ENCODE measurements around the gene CLASP1. TPM values are rescaled to one million over a fixed set of nuclear protein-coding genes. Genes with fewer than 3 reads are reported as not detected.

CLASP1 gene
- total and polyA plus RNA-seq, 2 experiments from 2014 or later, result 20.1 to 45.9 TPM

GRCh38 chr2:121351521-121352318, 297.5 kb downstream of the CLASP1 start:
- H3K4me3 ChIP-seq, result no peak overlapping the region
- WGBS (ENCODE audit: low lambda C conversion rate, missing lambda C conversion rate), result 82% methylated on average over 17 of the region's 17 CpGs
- peaks cover 15% of the 10 kb centered on the region for H3K4me1 ChIP-seq (ENCODE audit: insufficient read depth)
- H3K27ac ChIP-seq, result no peak overlapping the region
- H3K27me3 ChIP-seq, result no peaks in the 10 kb centered on the region
- H3K4me2 ChIP-seq, result no peak overlapping the region
- no peaks in the 10 kb centered on the region for H4K20me1 ChIP-seq (ENCODE audit: insufficient read depth, poor library complexity, severe bottlenecking)
- H3K9me2 ChIP-seq (replicated peaks; ENCODE audit: insufficient read depth), result no peaks in the 10 kb centered on the region
- no peak for TF ChIP-seq EZH2phosphoT487 (IDR thresholded peaks at IDR 0.05; ENCODE audit: low read depth, severe bottlenecking, unreplicated experiment)
- TF ChIP-seq, protein P1, sequence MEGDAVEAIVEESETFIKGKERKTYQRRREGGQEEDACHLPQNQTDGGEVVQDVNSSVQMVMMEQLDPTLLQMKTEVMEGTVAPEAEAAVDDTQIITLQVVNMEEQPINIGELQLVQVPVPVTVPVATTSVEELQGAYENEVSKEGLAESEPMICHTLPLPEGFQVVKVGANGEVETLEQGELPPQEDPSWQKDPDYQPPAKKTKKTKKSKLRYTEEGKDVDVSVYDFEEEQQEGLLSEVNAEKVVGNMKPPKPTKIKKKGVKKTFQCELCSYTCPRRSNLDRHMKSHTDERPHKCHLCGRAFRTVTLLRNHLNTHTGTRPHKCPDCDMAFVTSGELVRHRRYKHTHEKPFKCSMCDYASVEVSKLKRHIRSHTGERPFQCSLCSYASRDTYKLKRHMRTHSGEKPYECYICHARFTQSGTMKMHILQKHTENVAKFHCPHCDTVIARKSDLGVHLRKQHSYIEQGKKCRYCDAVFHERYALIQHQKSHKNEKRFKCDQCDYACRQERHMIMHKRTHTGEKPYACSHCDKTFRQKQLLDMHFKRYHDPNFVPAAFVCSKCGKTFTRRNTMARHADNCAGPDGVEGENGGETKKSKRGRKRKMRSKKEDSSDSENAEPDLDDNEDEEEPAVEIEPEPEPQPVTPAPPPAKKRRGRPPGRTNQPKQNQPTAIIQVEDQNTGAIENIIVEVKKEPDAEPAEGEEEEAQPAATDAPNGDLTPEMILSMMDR (IDR thresholded peaks at IDR 0.05; ENCODE audit: poor library complexity), result no peak
- no peak for TF ChIP-seq EZH2 (IDR thresholded peaks at IDR 0.05; ENCODE audit: borderline replicate concordance)
- no peaks in the 10 kb centered on the region for H3K79me2 ChIP-seq
- no peak for DNase-seq (ENCODE audit: low spot score)
- H3K9me3 ChIP-seq (ENCODE audit: low read depth), result no peaks in the 10 kb centered on the region
- H2AFZ ChIP-seq, result no peak overlapping the region
- no peaks in the 10 kb centered on the region for H3K36me3 ChIP-seq (replicated peaks; ENCODE audit: insufficient read depth, low read depth)

DNA sequence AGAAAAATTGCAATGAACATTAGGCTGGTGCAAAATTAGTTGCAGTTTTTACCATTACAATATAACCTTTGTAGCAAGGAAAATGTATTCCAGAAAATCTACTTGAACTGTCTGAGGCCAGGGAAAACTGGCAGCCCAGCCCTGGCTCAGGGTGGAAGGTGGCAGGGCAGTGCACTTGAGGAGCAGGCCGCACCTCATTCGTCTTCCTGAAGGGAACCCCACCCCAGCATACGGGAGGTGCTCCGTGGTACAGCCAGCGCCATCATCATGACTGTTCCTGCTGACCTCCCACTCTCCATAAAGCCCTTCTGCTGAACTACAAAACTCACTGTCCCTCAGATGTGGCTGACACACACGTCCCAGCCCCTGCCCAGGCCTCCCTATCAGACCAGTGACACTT, 298.4 kb downstream of the CLASP1 start:
- Histone ChIP-seq H3K4me2 (no peak overlapping the region), H3K27me3 (no peaks in the 10 kb centered on the region), H3K4me1 (ENCODE audit: insufficient read depth) (peaks cover 14% of the 10 kb centered on the region), H3K9me2 (replicated peaks; ENCODE audit: insufficient read depth) (no peaks in the 10 kb centered on the region), H3K27ac (no peak overlapping the region), H3K9me3 (ENCODE audit: low read depth) (no peaks in the 10 kb centered on the region), H3K4me3 (no peak overlapping the region), H3K36me3 (replicated peaks; ENCODE audit: insufficient read depth, low read depth) (no peaks in the 10 kb centered on the region), H2AFZ (no peak overlapping the region), H4K20me1 (ENCODE audit: insufficient read depth, poor library complexity, severe bottlenecking) (no peaks in the 10 kb centered on the region), H3K79me2 (no peaks in the 10 kb centered on the region)
- DNase-seq (ENCODE audit: low spot score), result no peak
- TF ChIP-seq EZH2phosphoT487 (IDR thresholded peaks at IDR 0.05; ENCODE audit: low read depth, severe bottlenecking, unreplicated experiment) (no peak), EZH2 (IDR thresholded peaks at IDR 0.05; ENCODE audit: borderline replicate concordance) (no peak)
- TF ChIP-seq, protein P1 (IDR thresholded peaks at IDR 0.05; ENCODE audit: poor library complexity), result no peak
- 94% methylated on average over 6 of the region's 6 CpGs for WGBS (ENCODE audit: low lambda C conversion rate, missing lambda C conversion rate)

DNA sequence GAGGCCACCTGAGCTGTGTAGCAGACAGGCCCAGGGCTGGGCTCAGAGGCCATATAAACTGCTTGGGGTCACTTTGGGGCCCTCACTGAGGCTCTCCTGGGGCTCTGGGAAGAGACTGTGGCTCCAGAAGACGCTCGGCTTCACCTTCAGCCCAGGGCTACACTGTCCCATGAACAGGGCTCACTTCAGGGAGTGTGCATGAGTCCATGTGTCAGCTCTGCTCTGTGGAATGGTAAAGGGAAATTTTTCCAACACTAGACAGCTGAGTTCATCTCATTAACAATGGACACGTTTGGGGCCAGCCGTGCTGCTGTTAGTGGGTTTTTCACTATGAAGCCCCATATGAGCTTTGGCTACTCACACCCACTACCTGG, 298.9 kb downstream of the CLASP1 start:
- H3K79me2 ChIP-seq, result no peaks in the 10 kb centered on the region
- no peak overlapping the region for H3K27ac ChIP-seq
- WGBS (ENCODE audit: low lambda C conversion rate, missing lambda C conversion rate), result 96% methylated on average over 4 of the region's 4 CpGs

More for the DNA sequence above, 298.9 kb downstream of the CLASP1 start:
- Histone ChIP-seq H3K4me2 (no peak overlapping the region), H3K9me3 (ENCODE audit: low read depth) (no peaks in the 10 kb centered on the region), H3K27me3 (no peaks in the 10 kb centered on the region), H3K9me2 (replicated peaks; ENCODE audit: insufficient read depth) (no peaks in the 10 kb centered on the region), H2AFZ (no peak overlapping the region), H4K20me1 (ENCODE audit: insufficient read depth, poor library complexity, severe bottlenecking) (no peaks in the 10 kb centered on the region), H3K4me3 (no peak overlapping the region), H3K4me1 (ENCODE audit: insufficient read depth) (peaks cover 9% of the 10 kb centered on the region), H3K36me3 (replicated peaks; ENCODE audit: insufficient read depth, low read depth) (no peaks in the 10 kb centered on the region)
- TF ChIP-seq EZH2 (IDR thresholded peaks at IDR 0.05; ENCODE audit: borderline replicate concordance), result no peak
- TF ChIP-seq EZH2phosphoT487 (IDR thresholded peaks at IDR 0.05; ENCODE audit: low read depth, severe bottlenecking, unreplicated experiment), result no peak
- TF ChIP-seq, protein P1 (IDR thresholded peaks at IDR 0.05; ENCODE audit: poor library complexity), result no peak
- no peak for DNase-seq (ENCODE audit: low spot score)

All from hepatocyte (in vitro differentiated cells).